K562 (cell line): ENCODE results near the gene GOSR1.

ENCODE experiments used
- CTCF ChIP-seq, 3 experiments: IDR thresholded peaks in 2 of 3; conservative IDR thresholded peaks in 1 of 3; 2 replicates each; pipeline ENCODE4 v1.5.1; 2011 to 2012; ENCODE audit warnings: low read length in 3 of 3, mild to moderate bottlenecking in 3 of 3, control low read depth in 2 of 3, improper control_type of control experiment in 1 of 3, inconsistent platforms in 1 of 3, low read depth in 1 of 3, mixed read lengths in 1 of 3, moderate library complexity in 1 of 3; ENCODE audit not compliant: insufficient read depth in 2 of 3
- ESRRA ChIP-seq: fragments of 450-650 bp; IDR thresholded peaks from 2 replicates; pipeline ENCODE4 v1.6.1; 2014; ENCODE audit warnings: low read depth, mild to moderate bottlenecking, moderate library complexity, borderline replicate concordance
- NCOA1 ChIP-seq: fragments of 450-650 bp; IDR thresholded peaks from 2 replicates; pipeline ENCODE4 v1.6.1; 2016; ENCODE audit warnings: low read depth
- POLR2AphosphoS5 ChIP-seq: IDR thresholded peaks from 2 replicates; pipeline ENCODE4 v1.6.1; 2011; ENCODE audit warnings: mild to moderate bottlenecking, low read depth, low read length, moderate library complexity; ENCODE audit not compliant: control insufficient read depth, insufficient read depth
- ZBTB8A ChIP-seq: fragments of 450-650 bp; IDR thresholded peaks from 2 replicates; pipeline ENCODE4 v1.6.1; 2018; ENCODE audit warnings: mild to moderate bottlenecking, moderate library complexity; ENCODE audit not compliant: partially characterized antibody
- ZKSCAN1 ChIP-seq: fragments of 150-350 bp; IDR thresholded peaks from 2 replicates; pipeline ENCODE4 v1.6.1; 2016; ENCODE audit warnings: low read depth, low read length
- ZNF133 ChIP-seq: fragments of 250-450 bp; sonication (Bioruptor Pico); IDR thresholded peaks from 2 replicates; pipeline ENCODE4 v1.4.0; 2020; ENCODE audit warnings: mild to moderate bottlenecking
- ZNF561 ChIP-seq: fragments of 450-650 bp; formaldehyde crosslinking; conservative IDR thresholded peaks from 2 replicates; pipeline ENCODE4 v1.4.0; 2020; ENCODE audit warnings: mild to moderate bottlenecking, moderate library complexity

- TF ChIP-seq ZKSCAN1: no peak
- no peak for TF ChIP-seq ESRRA
- no peak for TF ChIP-seq POLR2AphosphoS5
- TF ChIP-seq ZNF133 (CRISPR knock-in tag): no peak
- TF ChIP-seq NCOA1: no peak
- TF ChIP-seq ZBTB8A: no peak
- TF ChIP-seq CTCF (IDR thresholded peaks at IDR 0.05 in 2 of 3, conservative IDR thresholded peaks at IDR 0.05 in 1 of 3; ENCODE audit: insufficient read depth in 2 of 3, low read depth in 1 of 3, low read length in 3 of 3): no peak
- TF ChIP-seq ZNF561: no peak
These were observed 43.7 kb downstream of the GOSR1 start for GRCh38 chr17:30520882-30521281.
